Natural killer cell (primary cell): Measurements from ENCODE around the gene AHRR. TPM values are rescaled to one million over a fixed set of nuclear protein-coding genes. Genes with fewer than 3 reads are reported as not detected.
"Not testable (repeated sequence)": the region's sequence is repeated elsewhere in the genome, so short reads cannot be mapped to it uniquely, and the experiment has no call there.

Source experiments
- ATAC-seq, 3 donors: fragments of 150-1000 bp in 2 of 3; fragments of 200-7000 bp in 1 of 3; cut with Tn5 transposase; 1 replicate in 1 of 3; 2 replicates in 2 of 3; pipeline ENCODE4 v1.10.0; 2021; ENCODE audit warnings: mild to moderate bottlenecking in 2 of 3, moderate library complexity in 2 of 3
- DNase-seq, 2 donors: peaks; one replicate each; pipeline versions ENCODE4 v3.0.0 to v3.0.0-alpha.2; 2013 to 2021; ENCODE audit warnings: mixed read lengths in 1 of 2
- H3K27ac ChIP-seq: one replicate; pipeline ENCODE4 v1.5.1; 2013; ENCODE audit warnings: mild to moderate bottlenecking, low read length
- H3K27me3 ChIP-seq: one replicate; pipeline ENCODE4 v1.6.1; 2013; ENCODE audit warnings: low read length; ENCODE audit not compliant: control insufficient read depth, insufficient read depth
- H3K36me3 ChIP-seq: one replicate; pipeline ENCODE4 v1.6.1; 2013; ENCODE audit warnings: low read length; ENCODE audit not compliant: control insufficient read depth, insufficient read depth
- H3K4me1 ChIP-seq: one replicate; pipeline ENCODE4 v1.6.1; 2013; ENCODE audit warnings: low read length; ENCODE audit not compliant: control insufficient read depth, insufficient read depth
- H3K4me3 ChIP-seq: one replicate; pipeline ENCODE4 v1.5.1; 2013; ENCODE audit warnings: low read length
- H3K9me3 ChIP-seq: one replicate; pipeline ENCODE4 v1.6.1; 2013; ENCODE audit warnings: low read length; ENCODE audit not compliant: control insufficient read depth, insufficient read depth
- H3K27ac Mint-ChIP-seq, 2 donors: one replicate each; pipeline ENCODE4 v1.8.0; 2022; ENCODE audit warnings: mild to moderate bottlenecking in 2 of 2, mixed read lengths in 2 of 2, moderate library complexity in 1 of 2
- H3K27me3 Mint-ChIP-seq, 2 donors: one replicate each; pipeline ENCODE4 v1.8.0; 2022; ENCODE audit warnings: low read depth in 2 of 2, mixed read lengths in 2 of 2
- H3K36me3 Mint-ChIP-seq: one replicate; pipeline ENCODE4 v1.8.0; 2022; ENCODE audit warnings: mixed read lengths
- H3K4me1 Mint-ChIP-seq, 2 donors: one replicate each; pipeline ENCODE4 v1.8.0; 2022; ENCODE audit warnings: mixed read lengths in 2 of 2
- H3K4me3 Mint-ChIP-seq: one replicate; pipeline ENCODE4 v1.8.0; 2022; ENCODE audit warnings: mild to moderate bottlenecking, moderate library complexity, mixed read lengths
- H3K9me3 Mint-ChIP-seq, 2 donors: one replicate each; pipeline ENCODE4 v1.8.0; 2022; ENCODE audit warnings: mixed read lengths in 2 of 2
- WGBS: methylation state at CpG from one replicate; pipeline ENCODE4 v1.1.7; 2013; ENCODE audit warnings: missing lambda C conversion rate; ENCODE audit not compliant: insufficient coverage; 5-methylcytosine and 5-hydroxymethylcytosine counted together
- intact Hi-C: fragments of 100-400 bp; cut with micrococcal nuclease; formaldehyde crosslinking; loops from one replicate; pipeline ENCODE4 v1.14.2; 2022
- total RNA-seq, 4 donors: library from RNA; stranded (reverse); fragments of 120-200 nt in 1 of 4; gene quantifications; one replicate each; pipeline versions ENCODE4 v1.2.3 to v1.2.4, GENCODE V29; 2013 to 2022
- TF ChIP-seq, protein P1 (sequence below): fragments of 200-600 bp; IDR thresholded peaks from one replicate; pipeline ENCODE4 v1.8.0; 2022; ENCODE audit warnings: antibody characterized with exemption

The AHRR gene
- total RNA-seq, 3 donors from 2014 or later (not counting 1 experiment from before 2014, with no cell fraction given): 0.88 to 1.4 (median 1.2) TPM

DNA sequence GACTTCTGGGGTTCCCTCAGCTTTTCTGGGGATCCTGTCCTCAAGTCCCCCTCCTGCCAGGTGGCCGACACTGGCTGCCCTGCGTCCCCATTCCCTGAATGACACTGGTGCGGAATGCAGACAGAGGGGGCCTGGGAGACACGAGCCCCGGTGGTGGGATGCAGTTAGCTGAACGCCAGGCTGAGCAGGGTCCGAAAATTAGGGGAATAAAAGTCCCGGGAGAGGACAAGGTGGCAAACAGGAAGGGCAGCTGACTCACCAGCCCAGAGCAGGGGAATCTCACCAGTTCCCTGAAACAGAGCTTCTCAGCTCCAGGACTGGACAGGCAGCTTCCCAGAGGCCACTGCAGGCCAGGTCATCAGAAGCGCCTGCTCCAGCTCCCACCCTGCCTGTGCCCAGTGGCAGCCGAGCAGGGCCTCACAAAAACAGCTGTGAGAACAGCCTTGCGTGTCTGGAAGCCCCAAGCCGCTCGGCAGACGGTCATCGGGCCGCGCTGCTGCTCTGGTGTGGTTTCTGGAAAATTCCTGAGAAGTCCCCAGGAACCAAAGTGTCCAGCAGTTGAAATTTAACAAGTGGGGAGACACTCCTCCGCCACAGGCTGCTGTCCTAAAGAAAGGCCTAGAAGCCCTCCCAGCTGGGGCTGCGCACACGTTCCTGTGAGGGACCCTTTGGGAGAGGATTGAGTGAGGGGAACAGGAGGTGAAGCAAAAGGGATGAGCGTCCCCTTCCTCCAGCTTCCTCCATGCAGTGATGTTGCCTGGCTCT, 73.8 kb downstream of the AHRR start:
- Mint-ChIP-seq H3K27me3 (peaks cover 2 to 10% of the 10 kb centered on the region in 2 donors), H3K36me3 (no peaks in the 10 kb centered on the region), H3K27ac (no peak overlapping the region), H3K4me1 (peaks cover 5 to 18% of the 10 kb centered on the region in 2 donors), H3K4me3 (no peak overlapping the region), H3K9me3 (no peaks in the 10 kb centered on the region)
- no peaks in the 10 kb centered on the region for H3K36me3 ChIP-seq
- DNase-seq (no peak), ATAC-seq (no peak)
- no peak overlapping the region for H3K27ac ChIP-seq
- intact Hi-C loops: no loop called here
- 95% methylated on average over 21 of the region's 21 CpGs for WGBS
- TF ChIP-seq, protein P1, sequence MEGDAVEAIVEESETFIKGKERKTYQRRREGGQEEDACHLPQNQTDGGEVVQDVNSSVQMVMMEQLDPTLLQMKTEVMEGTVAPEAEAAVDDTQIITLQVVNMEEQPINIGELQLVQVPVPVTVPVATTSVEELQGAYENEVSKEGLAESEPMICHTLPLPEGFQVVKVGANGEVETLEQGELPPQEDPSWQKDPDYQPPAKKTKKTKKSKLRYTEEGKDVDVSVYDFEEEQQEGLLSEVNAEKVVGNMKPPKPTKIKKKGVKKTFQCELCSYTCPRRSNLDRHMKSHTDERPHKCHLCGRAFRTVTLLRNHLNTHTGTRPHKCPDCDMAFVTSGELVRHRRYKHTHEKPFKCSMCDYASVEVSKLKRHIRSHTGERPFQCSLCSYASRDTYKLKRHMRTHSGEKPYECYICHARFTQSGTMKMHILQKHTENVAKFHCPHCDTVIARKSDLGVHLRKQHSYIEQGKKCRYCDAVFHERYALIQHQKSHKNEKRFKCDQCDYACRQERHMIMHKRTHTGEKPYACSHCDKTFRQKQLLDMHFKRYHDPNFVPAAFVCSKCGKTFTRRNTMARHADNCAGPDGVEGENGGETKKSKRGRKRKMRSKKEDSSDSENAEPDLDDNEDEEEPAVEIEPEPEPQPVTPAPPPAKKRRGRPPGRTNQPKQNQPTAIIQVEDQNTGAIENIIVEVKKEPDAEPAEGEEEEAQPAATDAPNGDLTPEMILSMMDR: no peak
- peaks cover 10% of the 10 kb centered on the region for H3K4me1 ChIP-seq
- H3K27me3 ChIP-seq: no peaks in the 10 kb centered on the region
- H3K9me3 ChIP-seq: no peaks in the 10 kb centered on the region
- no peak overlapping the region for H3K4me3 ChIP-seq

DNA sequence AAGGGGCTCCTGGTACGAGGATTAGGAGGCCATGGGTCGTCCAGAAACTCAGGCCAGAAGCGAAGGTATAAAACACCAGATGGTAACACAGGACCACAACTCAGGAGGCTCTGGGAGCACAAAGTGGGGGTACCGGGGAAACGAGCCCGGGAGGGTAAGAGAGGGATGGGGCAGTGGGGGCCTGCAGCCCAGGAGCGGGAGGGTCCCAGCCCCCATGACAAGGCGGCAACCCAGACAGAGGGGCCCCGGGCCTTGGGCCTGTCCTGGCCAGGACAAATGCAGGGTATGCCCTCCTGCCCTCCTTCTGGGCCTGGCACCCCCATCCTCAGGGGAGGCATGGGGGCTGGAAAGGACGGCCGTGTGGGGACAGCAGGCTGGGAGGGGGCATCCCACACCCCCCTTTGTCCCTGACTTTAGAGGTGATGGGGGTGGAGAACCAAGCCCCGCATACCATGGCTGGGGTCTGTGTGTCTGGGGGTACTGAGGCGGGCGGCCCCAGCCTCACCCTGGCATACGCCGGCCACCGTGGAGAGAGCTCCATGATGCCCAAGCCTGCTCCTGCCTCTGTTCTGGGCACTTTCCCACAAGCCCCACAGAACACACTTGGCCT, 74.5 kb downstream of the AHRR start:
- ATAC-seq (peak in 1 of 3 donors; percentile 11), DNase-seq (no peak)
- H3K36me3 ChIP-seq: no peaks in the 10 kb centered on the region
- no peak overlapping the region for H3K4me3 ChIP-seq
- TF ChIP-seq, protein P1: no peak
- no peaks in the 10 kb centered on the region for H3K27me3 ChIP-seq
- intact Hi-C loops: no loop called here
- 96% methylated on average over 17 of the region's 17 CpGs for WGBS
- H3K27ac Mint-ChIP-seq: no peak overlapping the region
- H3K9me3 Mint-ChIP-seq: no peaks in the 10 kb centered on the region
- no peak overlapping the region for H3K4me3 Mint-ChIP-seq
- H3K27ac ChIP-seq: no peak overlapping the region
- peaks cover 10% of the 10 kb centered on the region for H3K4me1 ChIP-seq
- H3K9me3 ChIP-seq: no peaks in the 10 kb centered on the region
- peaks cover 7 to 15% of the 10 kb centered on the region in 2 donors for H3K27me3 Mint-ChIP-seq
- peaks cover 5 to 14% of the 10 kb centered on the region in 2 donors for H3K4me1 Mint-ChIP-seq
- H3K36me3 Mint-ChIP-seq: no peaks in the 10 kb centered on the region

DNA sequence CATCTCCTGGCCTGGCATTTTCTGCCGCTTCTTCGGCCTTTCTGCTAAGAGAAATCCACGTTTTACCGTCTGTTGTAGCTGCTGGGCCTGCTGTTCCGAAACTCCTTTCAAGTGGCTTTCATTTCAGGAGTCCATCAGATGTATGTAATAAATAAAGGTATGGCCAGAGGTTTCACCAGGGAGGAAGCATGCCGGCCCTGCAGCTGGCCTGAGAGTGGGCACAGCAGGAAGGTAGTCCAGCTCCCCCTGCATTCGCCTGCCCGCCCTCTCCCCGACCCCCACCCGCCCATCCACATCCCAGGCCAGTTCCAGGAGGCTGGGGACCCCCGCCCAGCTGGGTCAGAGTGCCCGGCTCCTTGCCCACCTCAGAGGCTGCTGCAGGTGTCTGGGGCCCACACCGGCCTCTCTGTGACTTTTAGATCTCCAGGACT, 75.0 kb downstream of the AHRR start:
- peaks cover 10% of the 10 kb centered on the region for H3K4me1 ChIP-seq
- no peak overlapping the region for H3K4me3 Mint-ChIP-seq
- no peaks in the 10 kb centered on the region for H3K36me3 Mint-ChIP-seq
- H3K4me3 ChIP-seq: no peak overlapping the region
- H3K27ac Mint-ChIP-seq: no peak overlapping the region
- no peak overlapping the region for H3K27ac ChIP-seq
- WGBS: 95% methylated on average over 12 of the region's 13 CpGs
- H3K36me3 ChIP-seq: no peaks in the 10 kb centered on the region
- DNase-seq (no peak), ATAC-seq (no peak)
- no peaks in the 10 kb centered on the region for H3K9me3 Mint-ChIP-seq
- no peaks in the 10 kb centered on the region for H3K27me3 ChIP-seq
- H3K4me1 Mint-ChIP-seq: peaks cover 5 to 13% of the 10 kb centered on the region in 2 donors
- TF ChIP-seq, protein P1: no peak
- H3K9me3 ChIP-seq: no peaks in the 10 kb centered on the region
- H3K27me3 Mint-ChIP-seq: peaks cover 10 to 20% of the 10 kb centered on the region in 2 donors
- intact Hi-C loops: no loop called here

DNA sequence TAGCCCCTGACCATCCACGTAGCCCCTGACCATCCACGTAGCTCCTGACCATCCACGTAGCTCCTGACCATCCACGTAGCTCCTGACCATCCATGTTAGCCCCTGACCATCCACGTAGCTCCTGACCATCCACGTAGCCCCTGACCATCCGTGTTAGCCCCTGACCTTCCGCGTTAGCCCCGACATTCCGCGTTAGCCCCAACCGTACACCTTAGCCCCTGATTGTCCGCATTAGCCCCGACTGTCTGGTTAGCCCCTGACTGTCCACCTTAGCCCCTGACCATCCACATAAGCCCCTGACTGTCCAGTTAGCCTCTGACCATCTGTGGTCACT, 76.6 kb downstream of the AHRR start:
- intact Hi-C loops, H3K4me1 Mint-ChIP-seq, ATAC-seq, H3K27me3 ChIP-seq, DNase-seq, H3K9me3 Mint-ChIP-seq, H3K4me3 ChIP-seq, H3K27ac Mint-ChIP-seq, H3K36me3 ChIP-seq, H3K4me3 Mint-ChIP-seq, H3K27ac ChIP-seq, H3K4me1 ChIP-seq, H3K9me3 ChIP-seq, H3K36me3 Mint-ChIP-seq: not testable (repeated sequence)
- 96% methylated on average over 15 of the region's 15 CpGs for WGBS
- peaks cover 16 to 26% of the 10 kb centered on the region in 2 donors for H3K27me3 Mint-ChIP-seq
